EL (cell line): ENCODE measurements around the gene EWSR1.
"Not testable (repeated sequence)": the region's sequence is repeated elsewhere in the genome, so short reads cannot be mapped to it uniquely, and the experiment has no call there.

ENCODE experiments used
- DNase-seq: peaks from one replicate; pipeline ENCODE4 v3.0.0-alpha.2; 2016

The EWSR1 gene

GRCh38 chr22:29339381-29340235 is 71.5 kb downstream of the EWSR1 start:
- DNase-seq: no peak

- DNase-seq: no peak
Measured at GRCh38 chr22:29340566-29340965, 72.5 kb downstream of the EWSR1 start.

GRCh38 chr22:29341056-29341848 is 73.2 kb downstream of the EWSR1 start:
- DNase-seq: no peak

GRCh38 chr22:29341849-29342127 is 73.7 kb downstream of the EWSR1 start:
- DNase-seq: no peak

GRCh38 chr22:29342177-29342576 is 74.1 kb downstream of the EWSR1 start:
- DNase-seq: no peak

GRCh38 chr22:29342577-29343312 is 74.7 kb downstream of the EWSR1 start:
- DNase-seq: no peak

GRCh38 chr22:29343313-29343805 is 75.3 kb downstream of the EWSR1 start:
- DNase-seq: peak; percentile 69

- DNase-seq: peak; percentile 98
Measured at GRCh38 chr22:29344137-29344536, 76.1 kb downstream of the EWSR1 start.

- DNase-seq: not testable (repeated sequence)
Measured at GRCh38 chr22:29344889-29345288, 76.8 kb downstream of the EWSR1 start.

- DNase-seq: no peak
Measured at GRCh38 chr22:29345932-29346331, 77.9 kb downstream of the EWSR1 start.

GRCh38 chr22:29346659-29347058 is 78.6 kb downstream of the EWSR1 start:
- DNase-seq: no peak

GRCh38 chr22:29348041-29348440 is 80.0 kb downstream of the EWSR1 start:
- DNase-seq: no peak

- no peak for DNase-seq
Measured at GRCh38 chr22:29348956-29349355, 80.9 kb downstream of the EWSR1 start.
